Stimulated activated CD8-positive, alpha-beta memory T cell treated with anti-CD3 and anti-CD28 coated beads, Interleukin-2, amount 100 ng/mL, for 48 hours (primary cell): ENCODE results near the gene OR51B6.
"Not testable (repeated sequence)": the region's sequence is repeated elsewhere in the genome, so short reads cannot be mapped to it uniquely, and the experiment has no call there.

Source experiments
- DNase-seq, 2 donors: peaks; one replicate each; pipeline ENCODE4 v3.0.0-alpha.2; 2020; ENCODE audit warnings: low read depth in 2 of 2

OR51B6 gene

GRCh38 chr11:5351208-5351607, at the start of gene OR51B6:
TSS of gene OR51B6 (plus strand) at chr11:5351508. CDS start at chr11:5351508, 0 bp downstream.
- no peak for DNase-seq

GRCh38 chr11:5301846-5302245, 49.5 kb upstream of the OR51B6 start, which contains the start of gene OR51B4:
TSS of gene OR51B4 (minus strand) at chr11:5301946. CDS start at chr11:5301946, 0 bp downstream.
- no peak for DNase-seq

- no peak for DNase-seq
These were observed 47.7 kb upstream of the OR51B6 start for GRCh38 chr11:5303626-5304025.

- no peak for DNase-seq
These were observed 47.3 kb upstream of the OR51B6 start for GRCh38 chr11:5304046-5304445.

- no peak for DNase-seq
These were observed 43.9 kb upstream of the OR51B6 start for GRCh38 chr11:5307256-5308019.

GRCh38 chr11:5310423-5310822, 40.9 kb upstream of the OR51B6 start:
- DNase-seq, result no peak

GRCh38 chr11:5313326-5314023, 37.8 kb upstream of the OR51B6 start:
- not testable (repeated sequence) for DNase-seq

- DNase-seq, result no peak
These were observed 34.0 kb upstream of the OR51B6 start for GRCh38 chr11:5317292-5317691.

GRCh38 chr11:5324197-5324596, 27.1 kb upstream of the OR51B6 start, which contains the start of gene OR51B2:
TSS of gene OR51B2 (minus strand) at chr11:5324297. CDS start at chr11:5324297, 0 bp downstream.
- DNase-seq, result no peak

- no peak for DNase-seq
These were observed 16.1 kb upstream of the OR51B6 start for GRCh38 chr11:5335170-5335569.

GRCh38 chr11:5336331-5336730, 15.0 kb upstream of the OR51B6 start:
- no peak for DNase-seq

- DNase-seq, result not testable (repeated sequence)
These were observed 14.1 kb upstream of the OR51B6 start for GRCh38 chr11:5337253-5337652.

- no peak for DNase-seq
These were observed 11.5 kb upstream of the OR51B6 start for GRCh38 chr11:5339771-5340322.

- no peak for DNase-seq
These were observed 7.6 kb upstream of the OR51B6 start, which contains the start of gene OR51B5 for GRCh38 chr11:5343474-5344335. TSS of gene OR51B5 (minus strand) at chr11:5343524. CDS start at chr11:5343524, 0 bp downstream.

- no peak for DNase-seq
These were observed 5.5 kb upstream of the OR51B6 start for GRCh38 chr11:5345831-5346230.

GRCh38 chr11:5348551-5349194, 2.6 kb upstream of the OR51B6 start:
- DNase-seq, result no peak

- no peak for DNase-seq
These were observed 1.8 kb upstream of the OR51B6 start for GRCh38 chr11:5349550-5349949.

GRCh38 chr11:5356031-5356430, 4.7 kb downstream of the OR51B6 start:
- not testable (repeated sequence) for DNase-seq

- no peak for DNase-seq
These were observed 10.8 kb downstream of the OR51B6 start for GRCh38 chr11:5362017-5362625.

- no peak for DNase-seq
These were observed 12.4 kb downstream of the OR51B6 start for GRCh38 chr11:5363679-5364078.

GRCh38 chr11:5364214-5364613, 12.9 kb downstream of the OR51B6 start:
- DNase-seq, result no peak
